Loucy (cell line): ENCODE results near the gene BCKDHB.

Experiments
- H2AFZ ChIP-seq: fragments of 200-600 bp; sonication (generic); 2 replicates; pipeline ENCODE4 v1.6.0; 2016; ENCODE audit warnings: antibody characterized with exemption, mild to moderate bottlenecking, low read length, moderate library complexity
- H3F3A ChIP-seq: fragments of 200-600 bp; 2 replicates; pipeline ENCODE4 v1.6.0; 2016; ENCODE audit warnings: antibody characterized with exemption, low read depth, mild to moderate bottlenecking
- H3K27me3 ChIP-seq: fragments of 200-600 bp; sonication (generic); 2 replicates; pipeline ENCODE4 v1.6.1; 2014; ENCODE audit warnings: low read length, mild to moderate bottlenecking; ENCODE audit not compliant: insufficient read depth, poor library complexity, severe bottlenecking
- H3K36me3 ChIP-seq: fragments of 200-600 bp; sonication (generic); 2 replicates; pipeline ENCODE4 v1.6.1; 2016; ENCODE audit warnings: low read length; ENCODE audit not compliant: insufficient read depth
- H3K4me1 ChIP-seq: fragments of 200-600 bp; sonication (generic); 2 replicates; pipeline ENCODE4 v1.5.1; 2014; ENCODE audit warnings: low read length, mild to moderate bottlenecking; ENCODE audit not compliant: insufficient read depth, poor library complexity, severe bottlenecking
- H3K4me2 ChIP-seq: fragments of 200-600 bp; sonication (generic); 2 replicates; pipeline ENCODE4 v1.6.0; 2014; ENCODE audit warnings: antibody characterized with exemption, low read length, low read depth, mild to moderate bottlenecking; ENCODE audit not compliant: poor library complexity, severe bottlenecking
- H3K4me3 ChIP-seq: fragments of 200-600 bp; sonication (generic); 2 replicates; pipeline ENCODE4 v1.5.1; 2014; ENCODE audit warnings: low read length, mild to moderate bottlenecking, mixed read lengths; ENCODE audit not compliant: poor library complexity, severe bottlenecking
- H3K79me2 ChIP-seq: fragments of 200-600 bp; sonication (generic); 2 replicates; pipeline ENCODE4 v1.6.1; 2014; ENCODE audit warnings: low read length; ENCODE audit not compliant: insufficient read depth
- H3K9ac ChIP-seq: fragments of 200-600 bp; sonication (generic); 2 replicates; pipeline ENCODE4 v1.6.0; 2014; ENCODE audit warnings: mild to moderate bottlenecking, low read depth, low read length, moderate library complexity; ENCODE audit not compliant: poor library complexity, severe bottlenecking
- H3K9me2 ChIP-seq: fragments of 200-600 bp; sonication (generic); replicated peaks from 2 replicates; pipeline ENCODE4 v1.6.1; 2016; ENCODE audit warnings: low read depth, low read length, mixed read lengths
- H3K9me3 ChIP-seq: fragments of 200-600 bp; sonication (generic); 2 replicates; pipeline ENCODE4 v1.6.1; 2014; ENCODE audit warnings: mild to moderate bottlenecking, antibody characterized with exemption, low read length, low read depth; ENCODE audit not compliant: insufficient read depth
- H4K20me1 ChIP-seq: fragments of 200-600 bp; sonication (generic); 2 replicates; pipeline ENCODE4 v1.6.0; 2014; ENCODE audit warnings: antibody characterized with exemption, low read length, mild to moderate bottlenecking; ENCODE audit not compliant: insufficient read depth, poor library complexity, severe bottlenecking
- CTCF ChIP-seq: fragments of 200-600 bp; sonication (generic); conservative IDR thresholded peaks from 2 replicates; pipeline ENCODE4 v1.5.1; 2014; ENCODE audit warnings: mild to moderate bottlenecking, antibody characterized with exemption, low read length
- EZH2phosphoT487 ChIP-seq: fragments of 200-600 bp; IDR thresholded peaks from 2 replicates; pipeline ENCODE4 v1.6.1; 2018; ENCODE audit warnings: antibody characterized with exemption, mild to moderate bottlenecking, moderate library complexity, borderline replicate concordance

BCKDHB gene

GRCh38 chr6:80356000-80356399 is 249.5 kb downstream of the BCKDHB start:
- H3K9me3 ChIP-seq: no peaks in the 10 kb centered on the region
- no peaks in the 10 kb centered on the region for H3K4me1 ChIP-seq
- H2AFZ ChIP-seq: no peak overlapping the region
- H3K9me2 ChIP-seq: no peaks in the 10 kb centered on the region
- no peaks in the 10 kb centered on the region for H4K20me1 ChIP-seq
- TF ChIP-seq EZH2phosphoT487 (no peak), CTCF (no peak)
- no peak overlapping the region for H3K4me2 ChIP-seq
- H3K27me3 ChIP-seq: no peaks in the 10 kb centered on the region
- no peak overlapping the region for H3K4me3 ChIP-seq
- H3K9ac ChIP-seq: no peak overlapping the region
- H3K79me2 ChIP-seq: no peaks in the 10 kb centered on the region
- no peaks in the 10 kb centered on the region for H3F3A ChIP-seq
- no peaks in the 10 kb centered on the region for H3K36me3 ChIP-seq

DNA sequence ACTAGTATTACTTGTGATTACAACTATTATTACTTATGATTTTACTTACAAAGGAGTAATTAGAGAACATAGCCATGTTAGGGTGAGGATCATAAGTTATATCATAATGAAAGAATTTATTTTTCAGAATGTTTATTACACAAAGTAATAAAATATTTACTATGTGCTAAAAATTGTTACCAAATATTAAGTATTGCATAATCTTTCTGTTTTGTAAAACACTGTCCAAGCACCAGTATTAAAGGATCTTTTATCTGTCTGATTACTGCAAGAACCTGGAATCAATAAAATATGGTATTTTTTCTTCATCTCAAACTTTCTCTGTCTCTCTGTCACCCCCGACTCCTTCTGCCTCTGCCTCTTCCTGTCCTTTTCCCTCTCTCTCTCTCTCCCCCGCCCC is 250.1 kb downstream of the BCKDHB start:
- Histone ChIP-seq H3K4me1 (no peaks in the 10 kb centered on the region), H3K4me3 (no peak overlapping the region), H3K27me3 (no peaks in the 10 kb centered on the region), H3K4me2 (no peak overlapping the region), H3K9me2 (no peaks in the 10 kb centered on the region), H4K20me1 (no peaks in the 10 kb centered on the region), H2AFZ (no peak overlapping the region), H3K36me3 (no peaks in the 10 kb centered on the region), H3K9ac (no peak overlapping the region), H3F3A (no peaks in the 10 kb centered on the region), H3K9me3 (no peaks in the 10 kb centered on the region), H3K79me2 (no peaks in the 10 kb centered on the region)
- no peak for TF ChIP-seq EZH2phosphoT487
- TF ChIP-seq CTCF: no peak

DNA sequence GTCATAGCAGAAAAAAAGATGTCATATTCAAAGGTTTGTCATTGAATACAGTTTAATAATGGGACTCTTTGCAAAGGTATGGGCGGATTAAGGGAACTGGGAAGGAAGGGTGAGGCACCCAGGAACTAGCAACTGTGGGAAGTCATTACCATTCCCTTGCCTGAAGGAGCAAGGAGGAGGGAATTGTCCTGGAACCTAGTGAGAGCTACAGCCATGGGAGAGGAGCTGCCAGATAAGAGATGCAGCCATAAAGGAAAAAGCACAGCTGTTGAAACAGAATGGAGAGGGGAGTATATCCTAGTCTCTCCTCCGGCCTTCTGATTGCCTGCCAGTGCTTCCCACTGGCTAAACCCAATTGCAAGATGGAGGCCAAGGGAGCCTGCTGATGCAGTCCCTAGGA is 250.6 kb downstream of the BCKDHB start:
- Histone ChIP-seq H3F3A (no peaks in the 10 kb centered on the region), H3K9me3 (no peaks in the 10 kb centered on the region), H3K4me1 (no peaks in the 10 kb centered on the region), H3K79me2 (no peaks in the 10 kb centered on the region), H3K9ac (no peak overlapping the region), H3K4me2 (no peak overlapping the region), H4K20me1 (no peaks in the 10 kb centered on the region), H3K36me3 (no peaks in the 10 kb centered on the region), H3K27me3 (no peaks in the 10 kb centered on the region), H3K4me3 (no peak overlapping the region), H2AFZ (no peak overlapping the region), H3K9me2 (no peaks in the 10 kb centered on the region)
- no peak for TF ChIP-seq EZH2phosphoT487
- no peak for TF ChIP-seq CTCF
